8988T (cell line): ENCODE results near the gene TRIM41.

Source experiments
- DNase-seq: peaks from one replicate; pipeline ENCODE4 v3.0.0; 2011

TRIM41 gene

GRCh38 chr5:181233801-181234454 is 10.8 kb downstream of the TRIM41 start:
- DNase-seq, result no peak

- DNase-seq, result no peak
Measured at GRCh38 chr5:181234455-181235306, 11.6 kb downstream of the TRIM41 start.

- DNase-seq, result no peak
Measured at GRCh38 chr5:181235323-181235688, 12.2 kb downstream of the TRIM41 start.

- DNase-seq, result no peak
Measured at GRCh38 chr5:181235689-181236366, 12.7 kb downstream of the TRIM41 start.

GRCh38 chr5:181236471-181236870 is 13.4 kb downstream of the TRIM41 start:
- no peak for DNase-seq

- no peak for DNase-seq
Measured at GRCh38 chr5:181236954-181237641, 14.0 kb downstream of the TRIM41 start.

GRCh38 chr5:181237729-181238385 is 14.8 kb downstream of the TRIM41 start:
- DNase-seq, result no peak

GRCh38 chr5:181239062-181239663 is 16.1 kb downstream of the TRIM41 start:
- DNase-seq, result no peak

- DNase-seq, result no peak
Measured at GRCh38 chr5:181241393-181241975, 18.4 kb downstream of the TRIM41 start.

GRCh38 chr5:181242031-181242451 is 19.0 kb downstream of the TRIM41 start:
- no peak for DNase-seq

GRCh38 chr5:181243018-181243563 is 20.0 kb downstream of the TRIM41 start:
- DNase-seq, result no peak

GRCh38 chr5:181243564-181244343 is 20.7 kb downstream of the TRIM41 start, which contains the start of gene RACK1:
Gene RACK1, minus strand, starts transcription at chr5:181243906. Its CDS starts 106 bp downstream, at chr5:181243800.
- peak; percentile 83 for DNase-seq

- DNase-seq, result no peak
Measured at GRCh38 chr5:181245427-181246275, 22.6 kb downstream of the TRIM41 start.

GRCh38 chr5:181246276-181247049 is 23.4 kb downstream of the TRIM41 start:
- DNase-seq, result peak; percentile 89

- DNase-seq, result no peak
Measured at GRCh38 chr5:181248277-181248676, 25.2 kb downstream of the TRIM41 start.

- no peak for DNase-seq
Measured at GRCh38 chr5:181255276-181255675, 32.2 kb downstream of the TRIM41 start.

GRCh38 chr5:181255836-181256578 is 32.9 kb downstream of the TRIM41 start:
- DNase-seq, result no peak

GRCh38 chr5:181258576-181258975 is 35.5 kb downstream of the TRIM41 start:
- DNase-seq, result no peak
